ENCODE results near the gene PPP1R36. TPM values are rescaled to one million over a fixed set of nuclear protein-coding genes. Genes with fewer than 3 reads are reported as not detected.
"Not testable (repeated sequence)": the region's sequence is repeated elsewhere in the genome, so short reads cannot be mapped to it uniquely, and the experiment has no call there.

The PPP1R36 gene
- total and polyA plus RNA-seq, 2 donors (not counting 1 experiment from before 2014, with no cell fraction given), result 0.87 to 1.3 TPM

DNA sequence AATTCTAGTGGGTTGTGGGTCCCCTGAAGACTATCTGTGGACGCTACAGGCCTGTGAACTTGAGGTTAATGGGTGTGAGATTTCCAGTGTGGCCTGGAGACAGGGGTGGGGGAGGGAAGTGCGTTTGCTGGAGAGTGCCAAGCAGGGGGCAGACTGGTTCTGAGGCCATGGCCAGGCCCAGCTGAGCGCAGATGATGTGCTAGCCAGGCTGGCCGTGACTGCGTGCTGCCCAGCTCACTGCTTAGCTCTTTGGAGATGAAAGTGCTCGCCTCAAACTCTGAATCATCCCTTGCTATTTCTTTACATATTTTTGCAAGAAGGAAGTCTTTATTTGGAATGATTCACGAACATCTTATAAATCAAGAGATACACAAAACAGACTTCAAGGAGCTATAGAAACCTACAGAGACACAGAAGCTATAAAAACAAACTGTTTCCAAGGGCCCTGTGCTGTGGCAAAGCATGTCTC lies 79.2 kb downstream of the PPP1R36 start:
- Histone ChIP-seq H3K9ac (ENCODE audit: insufficient read depth, low read length) (peak overlapping the region; percentile 29), H3K4me1 (ENCODE audit: control insufficient read depth, extremely low read depth, insufficient read depth, low read length) (peaks cover 9% of the 10 kb centered on the region), H2AFZ (ENCODE audit: low read length) (peak overlapping the region; percentile 22), H3K27me3 (ENCODE audit: control insufficient read depth, insufficient read depth, low read length) (no peaks in the 10 kb centered on the region), H3K27ac (ENCODE audit: insufficient read depth, low read length) (peak overlapping the region; percentile 93), H3K4me2 (ENCODE audit: extremely low read depth, insufficient read depth, low read length) (peak overlapping the region; percentile 17), H3K9me3 (ENCODE audit: control insufficient read depth, insufficient read depth, low read depth, low read length) (no peaks in the 10 kb centered on the region), H4K20me1 (ENCODE audit: control insufficient read depth, extremely low read depth, insufficient read depth, low read length) (no peaks in the 10 kb centered on the region), H3K79me2 (ENCODE audit: control insufficient read depth, insufficient read depth, low read length) (no peaks in the 10 kb centered on the region), H3K4me3 (replicated peaks in 1 of 4; ENCODE audit: control extremely low read depth in 1 of 4, insufficient read depth in 1 of 4, low read depth in 3 of 4, low read length in 4 of 4) (no peak overlapping the region), H3K36me3 (ENCODE audit: control insufficient read depth, insufficient read depth, low read length) (no peaks in the 10 kb centered on the region)
- DNase-seq (ENCODE audit: low read depth in 2 of 2), result peak; percentile 93 to 95
- TF ChIP-seq EZH2 (IDR thresholded peaks at IDR 0.05; ENCODE audit: low read length, missing control alignments), result no peak
- TF ChIP-seq, protein P1, sequence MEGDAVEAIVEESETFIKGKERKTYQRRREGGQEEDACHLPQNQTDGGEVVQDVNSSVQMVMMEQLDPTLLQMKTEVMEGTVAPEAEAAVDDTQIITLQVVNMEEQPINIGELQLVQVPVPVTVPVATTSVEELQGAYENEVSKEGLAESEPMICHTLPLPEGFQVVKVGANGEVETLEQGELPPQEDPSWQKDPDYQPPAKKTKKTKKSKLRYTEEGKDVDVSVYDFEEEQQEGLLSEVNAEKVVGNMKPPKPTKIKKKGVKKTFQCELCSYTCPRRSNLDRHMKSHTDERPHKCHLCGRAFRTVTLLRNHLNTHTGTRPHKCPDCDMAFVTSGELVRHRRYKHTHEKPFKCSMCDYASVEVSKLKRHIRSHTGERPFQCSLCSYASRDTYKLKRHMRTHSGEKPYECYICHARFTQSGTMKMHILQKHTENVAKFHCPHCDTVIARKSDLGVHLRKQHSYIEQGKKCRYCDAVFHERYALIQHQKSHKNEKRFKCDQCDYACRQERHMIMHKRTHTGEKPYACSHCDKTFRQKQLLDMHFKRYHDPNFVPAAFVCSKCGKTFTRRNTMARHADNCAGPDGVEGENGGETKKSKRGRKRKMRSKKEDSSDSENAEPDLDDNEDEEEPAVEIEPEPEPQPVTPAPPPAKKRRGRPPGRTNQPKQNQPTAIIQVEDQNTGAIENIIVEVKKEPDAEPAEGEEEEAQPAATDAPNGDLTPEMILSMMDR (conservative IDR thresholded peaks at IDR 0.05 in 1 of 2, IDR thresholded peaks at IDR 0.05 in 1 of 2; ENCODE audit: low read depth in 1 of 2, low read length in 2 of 2), result no peak

DNA sequence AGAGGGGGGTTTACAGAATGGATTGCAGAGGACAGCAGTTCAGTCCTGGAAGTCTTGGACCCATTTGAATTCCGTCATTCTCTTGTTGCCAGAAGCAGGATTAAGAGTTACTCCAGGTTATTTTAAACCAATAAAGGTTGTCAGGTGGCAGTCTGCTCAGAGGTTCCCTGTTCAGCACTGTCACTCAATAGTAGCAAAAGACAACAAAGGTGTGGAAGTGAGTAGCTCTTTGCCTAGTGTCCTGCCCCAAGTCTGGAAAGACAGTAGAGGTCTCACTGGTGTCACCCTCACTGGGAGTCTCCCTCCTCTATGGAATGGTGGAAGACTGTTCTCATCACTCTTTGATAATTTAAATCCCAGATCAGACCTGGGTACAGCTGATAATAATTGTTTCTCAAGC lies 81.0 kb downstream of the PPP1R36 start:
- no peak overlapping the region for H3K4me3 ChIP-seq (replicated peaks in 1 of 4; ENCODE audit: control extremely low read depth in 1 of 4, insufficient read depth in 1 of 4, low read depth in 3 of 4, low read length in 4 of 4)
- H3K27me3 ChIP-seq (ENCODE audit: control insufficient read depth, insufficient read depth, low read length), result no peaks in the 10 kb centered on the region
- H3K4me2 ChIP-seq (ENCODE audit: extremely low read depth, insufficient read depth, low read length), result no peak overlapping the region
- no peak overlapping the region for H3K27ac ChIP-seq (ENCODE audit: insufficient read depth, low read length)
- H3K4me1 ChIP-seq (ENCODE audit: control insufficient read depth, extremely low read depth, insufficient read depth, low read length), result peaks cover 9% of the 10 kb centered on the region
- H3K9me3 ChIP-seq (ENCODE audit: control insufficient read depth, insufficient read depth, low read depth, low read length), result no peaks in the 10 kb centered on the region
- no peaks in the 10 kb centered on the region for H3K79me2 ChIP-seq (ENCODE audit: control insufficient read depth, insufficient read depth, low read length)
- no peak overlapping the region for H2AFZ ChIP-seq (ENCODE audit: low read length)
- TF ChIP-seq EZH2 (IDR thresholded peaks at IDR 0.05; ENCODE audit: low read length, missing control alignments), result no peak
- TF ChIP-seq, protein P1 (conservative IDR thresholded peaks at IDR 0.05 in 1 of 2, IDR thresholded peaks at IDR 0.05 in 1 of 2; ENCODE audit: low read depth in 1 of 2, low read length in 2 of 2), result no peak
- no peaks in the 10 kb centered on the region for H3K36me3 ChIP-seq (ENCODE audit: control insufficient read depth, insufficient read depth, low read length)
- H3K9ac ChIP-seq (ENCODE audit: insufficient read depth, low read length), result no peak overlapping the region
- H4K20me1 ChIP-seq (ENCODE audit: control insufficient read depth, extremely low read depth, insufficient read depth, low read length), result no peaks in the 10 kb centered on the region
- no peak for DNase-seq (ENCODE audit: low read depth in 2 of 2)

DNA sequence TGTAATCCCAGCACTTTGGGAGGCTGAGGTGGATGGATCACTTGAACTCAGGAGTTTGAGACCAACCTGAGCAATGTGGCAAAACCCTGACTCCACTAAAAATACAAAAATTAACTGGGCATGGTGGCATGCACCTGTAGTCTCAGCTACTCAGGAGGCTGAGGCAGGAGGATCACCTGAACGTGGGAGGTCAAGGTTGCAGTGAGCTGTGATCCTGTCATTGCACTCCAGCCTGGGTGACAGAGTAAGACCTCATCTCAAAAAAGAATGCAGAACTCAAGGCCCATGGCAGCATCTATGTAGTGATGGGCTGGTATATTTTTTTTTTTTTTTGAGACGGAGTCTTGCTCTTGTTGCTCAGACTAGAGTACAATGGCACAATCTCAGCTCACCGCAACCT lies 81.5 kb downstream of the PPP1R36 start:
- not testable (repeated sequence) for H3K9ac ChIP-seq (ENCODE audit: insufficient read depth, low read length); H3K4me2 ChIP-seq (ENCODE audit: extremely low read depth, insufficient read depth, low read length); H3K27ac ChIP-seq (ENCODE audit: insufficient read depth, low read length); H3K36me3 ChIP-seq (ENCODE audit: control insufficient read depth, insufficient read depth, low read length); DNase-seq (ENCODE audit: low read depth in 2 of 2); H4K20me1 ChIP-seq (ENCODE audit: control insufficient read depth, extremely low read depth, insufficient read depth, low read length); H3K9me3 ChIP-seq (ENCODE audit: control insufficient read depth, insufficient read depth, low read depth, low read length); H3K4me1 ChIP-seq (ENCODE audit: control insufficient read depth, extremely low read depth, insufficient read depth, low read length); H2AFZ ChIP-seq (ENCODE audit: low read length); H3K79me2 ChIP-seq (ENCODE audit: control insufficient read depth, insufficient read depth, low read length); H3K4me3 ChIP-seq (replicated peaks in 1 of 4; ENCODE audit: control extremely low read depth in 1 of 4, insufficient read depth in 1 of 4, low read depth in 3 of 4, low read length in 4 of 4); H3K27me3 ChIP-seq (ENCODE audit: control insufficient read depth, insufficient read depth, low read length)

Data from fibroblast of lung (primary cell).